SIG-M5 treated with dmso at 0.1 percent for 504 hours (cell line): ENCODE results near the gene RB1.
"Not testable (repeated sequence)": the region's sequence is repeated elsewhere in the genome, so short reads cannot be mapped to it uniquely, and the experiment has no call there.

Experiments
- DNase-seq: peaks from one replicate; lab custom pipeline; 2025; ENCODE audit not compliant: unreplicated experiment; lab: John Stamatoyannopoulos, UW

Gene RB1

DNA sequence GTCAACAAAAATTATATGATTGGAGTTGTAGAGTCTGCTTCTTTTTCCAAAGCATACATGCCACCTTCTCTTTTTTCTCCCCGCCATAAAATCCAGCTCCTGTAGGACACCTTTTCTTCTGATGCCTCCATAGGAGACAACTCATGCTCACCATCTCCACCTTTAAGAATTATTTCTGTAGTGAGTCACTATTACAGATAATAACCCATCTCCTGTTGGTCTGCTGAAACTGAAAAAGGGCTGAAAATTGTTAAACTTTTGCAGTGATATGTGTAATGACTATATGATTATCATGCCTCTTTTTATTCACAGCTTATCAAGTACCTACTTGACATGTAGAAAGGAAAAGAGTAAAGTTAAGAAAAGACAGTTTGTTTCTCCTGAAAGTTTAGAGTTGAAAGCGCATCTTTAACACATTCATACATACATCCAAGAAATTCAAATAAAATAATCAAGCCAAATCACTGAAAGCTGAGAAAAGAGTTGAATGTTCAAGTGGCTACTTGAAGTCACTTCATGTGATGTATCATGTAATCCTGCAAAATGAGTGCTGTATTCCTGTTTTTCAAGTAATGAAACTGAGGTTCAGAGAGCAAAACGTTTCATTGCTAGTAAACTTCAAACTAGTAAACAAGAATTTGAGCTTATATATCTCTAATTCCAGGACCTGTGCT is 144.9 kb downstream of the RB1 start:
- no peak for DNase-seq

DNA sequence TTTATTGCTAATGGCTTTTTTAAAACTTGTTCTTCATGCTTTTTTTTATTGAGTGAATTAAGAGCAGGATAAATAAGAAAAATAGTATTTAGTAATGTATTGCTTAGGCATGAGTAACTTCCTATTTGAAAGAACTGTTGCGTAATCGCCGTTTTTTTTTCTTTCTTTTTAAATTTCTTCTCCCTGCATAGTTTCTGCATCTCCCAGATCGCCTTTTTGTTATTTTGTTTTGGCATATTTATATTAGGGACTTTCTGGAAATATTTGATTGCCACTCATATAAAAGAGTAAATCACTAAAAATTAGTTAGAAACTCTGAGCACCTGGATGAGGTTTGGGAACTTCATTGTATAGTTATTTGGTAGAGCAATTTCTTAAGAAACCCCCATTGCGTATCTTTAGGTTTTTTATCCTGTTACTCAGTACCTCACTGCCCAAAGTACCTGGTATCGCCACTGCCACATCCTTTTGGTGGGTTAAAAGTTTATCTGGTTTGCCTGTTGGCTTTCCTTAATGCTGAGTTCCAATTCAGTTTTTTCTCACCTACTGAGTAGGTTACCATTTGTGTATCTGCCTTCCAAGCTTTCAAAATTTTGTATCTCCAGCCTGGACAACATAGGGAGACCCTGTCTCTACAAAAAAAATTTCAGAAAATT is 145.5 kb downstream of the RB1 start:
- peak; percentile 65 for DNase-seq

DNA sequence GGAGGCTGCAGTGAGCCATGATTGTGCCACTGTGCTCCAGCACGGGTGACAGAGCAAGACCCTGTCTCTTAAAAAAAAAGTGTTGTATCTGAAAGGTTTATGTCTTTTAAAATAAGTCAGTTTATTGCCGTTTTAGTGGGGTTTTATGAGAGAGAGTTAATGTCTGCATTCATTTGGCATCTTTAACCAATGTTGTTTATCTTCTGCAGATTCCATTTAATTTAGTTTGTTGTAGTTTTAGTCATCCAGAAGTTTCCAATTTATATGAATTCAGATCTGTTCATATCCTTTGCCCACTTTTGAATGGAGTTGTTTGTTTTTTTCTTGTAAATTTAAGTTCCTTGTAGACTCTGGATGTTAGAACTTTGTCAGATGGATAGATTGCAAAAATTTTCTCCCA is 146.1 kb downstream of the RB1 start:
- DNase-seq = no peak

DNA sequence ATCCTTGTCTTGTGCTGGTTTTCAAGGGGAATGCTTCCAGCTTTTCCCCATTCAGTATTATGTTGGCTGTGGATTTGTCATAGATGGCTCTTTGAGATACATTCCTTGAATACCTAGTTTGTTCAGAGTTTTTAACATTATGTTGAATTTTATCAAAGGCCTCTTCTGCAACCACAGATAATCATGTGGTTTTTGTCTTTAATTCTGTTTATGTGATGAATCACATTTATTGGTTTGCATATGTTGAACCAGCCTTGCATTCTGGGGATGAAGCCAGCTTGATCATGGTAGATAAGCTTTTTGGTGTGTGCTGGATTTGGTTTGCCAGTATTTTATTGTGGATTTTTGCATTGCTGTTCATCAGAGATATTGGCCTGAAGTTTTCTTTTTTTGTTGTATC is 147.6 kb downstream of the RB1 start:
- DNase-seq = not testable (repeated sequence)

DNA sequence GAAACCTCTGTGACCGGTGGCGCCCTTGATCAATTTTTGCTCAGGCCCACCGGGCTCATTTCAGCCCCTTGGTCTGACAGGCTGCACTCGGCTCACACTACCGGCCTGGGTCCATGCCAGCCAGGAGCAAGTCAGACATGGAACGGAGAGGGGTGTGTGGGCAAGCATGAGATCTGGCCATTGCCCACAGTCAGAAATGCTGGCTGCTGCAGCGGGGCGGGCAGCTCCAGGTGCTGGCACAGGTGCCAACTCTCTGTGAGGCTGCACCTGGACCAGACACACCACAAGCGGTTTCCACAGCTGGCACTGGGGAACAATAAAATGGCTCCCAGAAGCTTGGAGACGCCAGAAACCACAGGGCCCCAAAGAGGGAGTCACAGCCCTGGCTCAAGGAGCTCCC is 153.0 kb downstream of the RB1 start:
- DNase-seq = no peak

DNA sequence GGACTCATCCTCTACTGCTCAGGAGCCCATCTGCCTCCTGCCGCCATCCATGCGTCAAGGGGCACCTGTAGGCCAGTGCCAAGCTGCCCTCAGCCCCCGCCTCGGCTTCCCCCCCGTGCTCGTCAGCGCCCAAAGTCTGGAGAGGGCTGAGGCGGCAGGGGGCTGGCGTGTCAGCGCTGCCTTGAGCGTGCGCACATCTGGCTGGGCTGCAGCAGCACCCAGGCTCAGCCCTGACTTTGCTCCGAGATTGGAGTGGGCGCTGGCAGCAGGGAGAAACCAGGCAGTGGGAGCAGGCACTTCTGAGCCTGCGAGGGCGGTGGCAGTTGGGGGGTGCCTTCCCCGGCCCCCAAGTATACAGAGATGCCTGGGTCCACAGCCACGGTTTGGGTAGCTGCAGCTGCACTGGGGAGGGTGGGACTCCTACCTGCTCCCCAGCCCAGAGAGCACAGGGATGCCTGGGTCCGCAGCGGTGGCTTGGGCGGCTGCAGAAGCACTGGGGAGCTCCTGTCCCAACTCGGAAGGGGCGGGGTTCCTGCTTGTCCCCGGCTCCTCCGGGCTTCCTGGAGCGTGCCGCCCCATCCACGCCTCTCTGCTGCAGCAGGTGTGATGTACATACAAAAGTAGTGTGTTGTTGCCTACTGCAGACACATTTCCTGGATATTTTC is 154.2 kb downstream of the RB1 start:
- no peak for DNase-seq

DNA sequence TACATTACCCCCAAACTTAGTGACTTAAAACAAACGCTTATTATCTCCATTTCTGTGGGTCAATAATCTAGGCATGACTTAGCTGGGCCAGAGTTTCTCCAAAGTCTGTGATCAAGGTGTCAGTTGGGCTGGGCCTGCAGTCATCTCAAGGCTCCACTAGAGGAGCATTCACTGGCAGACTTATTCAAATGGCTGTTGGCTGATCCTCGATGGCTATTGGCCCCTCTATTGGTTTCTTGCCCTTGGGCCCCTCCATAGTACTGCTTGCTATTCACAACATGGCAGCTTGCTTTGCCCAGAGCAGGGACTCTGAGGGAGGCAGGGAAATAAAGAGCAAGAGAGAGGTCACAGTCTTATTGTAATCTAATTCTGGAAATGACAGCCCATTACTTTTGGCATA is 171.7 kb downstream of the RB1 start:
- DNase-seq = no peak

DNA sequence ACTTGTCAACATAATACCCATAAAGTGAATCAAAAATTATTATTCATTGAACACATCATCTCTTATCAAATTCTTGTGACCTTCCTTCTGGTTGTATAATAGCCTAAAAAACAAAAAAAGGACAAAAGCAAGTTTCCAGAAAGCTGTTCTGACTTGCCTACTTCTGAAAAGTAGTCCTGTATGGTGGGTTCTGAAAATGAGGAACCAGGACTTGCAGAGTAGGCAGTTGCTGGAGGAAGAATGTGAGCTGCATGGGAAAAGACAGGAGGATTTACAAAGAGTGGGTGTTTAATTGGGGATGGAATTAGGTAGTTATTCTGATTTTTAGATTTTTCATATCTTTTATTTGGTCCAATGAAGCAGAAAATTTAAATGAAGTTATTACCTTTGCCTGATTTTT is 172.7 kb downstream of the RB1 start:
- peak; percentile 27 for DNase-seq

DNA sequence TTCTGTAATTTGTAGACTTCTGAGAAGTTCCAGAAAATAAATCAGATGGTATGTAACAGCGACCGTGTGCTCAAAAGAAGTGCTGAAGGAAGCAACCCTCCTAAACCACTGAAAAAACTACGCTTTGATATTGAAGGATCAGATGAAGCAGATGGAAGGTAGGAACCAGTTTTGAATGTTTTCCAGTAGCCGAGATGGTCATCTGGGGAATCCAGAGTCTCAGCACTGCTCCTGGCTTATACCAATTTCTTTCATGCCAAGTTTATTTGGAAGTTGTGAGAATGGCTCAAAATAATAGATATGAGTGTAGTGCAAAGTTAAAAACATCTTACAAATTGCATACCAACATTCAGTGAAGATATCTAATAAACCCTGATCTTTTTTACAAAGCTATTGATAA is 173.1 kb downstream of the RB1 start:
- no peak for DNase-seq

DNA sequence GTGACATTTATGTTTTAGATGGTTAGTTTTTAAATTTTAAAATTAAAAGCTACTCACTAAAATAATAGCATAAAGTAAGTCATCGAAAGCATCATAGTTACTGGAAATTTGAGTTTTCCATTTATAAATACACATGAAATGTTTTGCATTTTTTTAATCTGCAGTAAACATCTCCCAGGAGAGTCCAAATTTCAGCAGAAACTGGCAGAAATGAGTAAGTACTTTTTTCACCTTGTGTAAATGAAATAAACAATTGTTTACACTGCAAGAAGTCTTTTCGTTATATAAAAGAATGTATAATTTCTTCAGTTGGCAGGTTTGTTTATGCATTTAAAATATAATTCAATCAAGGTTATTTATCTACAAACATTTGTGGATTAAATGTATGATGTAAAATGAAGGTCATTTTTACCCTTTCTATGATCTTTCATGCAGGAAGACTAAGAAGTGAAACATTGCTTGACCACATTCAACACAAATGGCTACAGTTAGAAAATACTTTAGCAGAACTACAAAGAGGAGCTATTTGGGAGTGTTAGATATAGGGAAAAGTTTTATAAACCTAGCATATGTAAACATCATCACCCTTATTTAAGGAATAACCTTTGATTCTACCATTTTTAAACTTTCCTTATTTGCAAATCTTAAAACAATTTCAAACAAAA is 173.8 kb downstream of the RB1 start:
- DNase-seq = no peak

DNA sequence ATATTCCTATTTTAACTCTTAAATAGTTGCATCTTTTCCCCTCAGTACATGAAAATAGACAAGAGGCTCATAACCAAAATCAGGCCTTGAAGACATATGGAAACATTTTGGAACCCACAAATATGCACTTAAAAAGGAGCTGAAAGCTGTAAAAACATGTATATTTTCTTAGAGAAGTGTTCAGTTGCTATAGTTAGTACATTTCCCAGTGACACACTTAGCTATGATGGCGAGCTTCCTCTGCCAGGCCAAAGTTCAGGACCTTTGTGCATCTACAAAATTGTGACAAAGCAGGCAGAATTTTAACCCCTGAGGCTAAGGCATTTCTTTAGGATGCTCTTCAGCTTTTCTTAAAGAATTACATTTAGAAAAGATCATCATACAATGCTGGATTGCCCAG is 174.8 kb downstream of the RB1 start:
- DNase-seq = no peak

DNA sequence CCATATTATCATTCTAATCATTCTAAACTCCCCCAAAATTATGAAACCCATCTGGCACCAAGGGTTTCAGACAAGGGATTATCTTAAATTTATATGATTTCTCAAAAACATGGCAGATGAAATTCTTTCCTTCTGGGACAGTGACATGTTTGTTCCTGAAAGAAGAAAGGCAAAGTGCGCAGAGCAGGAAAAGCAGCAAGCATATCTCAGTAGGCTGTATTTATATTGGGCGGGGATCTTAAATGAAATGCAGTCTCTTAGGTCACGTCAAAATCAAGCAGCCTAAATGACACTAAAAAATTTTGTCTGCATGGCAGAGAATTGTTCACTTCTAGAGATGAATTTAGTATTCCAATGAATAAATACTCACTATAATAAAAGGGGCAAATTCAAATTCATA is 180.0 kb downstream of the RB1 start:
- no peak for DNase-seq

DNA sequence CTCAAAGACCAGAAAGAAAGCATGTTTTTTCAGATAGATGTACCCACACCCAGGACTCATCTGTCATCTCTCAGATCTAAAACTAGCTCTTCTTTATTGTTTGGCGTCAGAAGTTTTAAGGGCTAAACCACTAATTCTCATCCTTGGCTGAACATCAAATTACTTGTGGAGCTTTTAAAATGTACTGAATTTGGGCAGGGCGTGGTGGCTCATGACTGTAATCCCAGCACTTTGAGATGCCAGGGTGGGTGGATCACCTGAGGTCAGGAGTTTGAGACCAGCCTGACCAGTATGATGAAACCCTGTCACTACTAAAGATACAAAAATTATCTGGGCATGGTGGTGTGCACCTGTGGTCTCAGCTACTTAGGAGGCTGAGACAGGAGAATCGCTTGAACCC is 181.9 kb downstream of the RB1 start:
- DNase-seq = no peak

DNA sequence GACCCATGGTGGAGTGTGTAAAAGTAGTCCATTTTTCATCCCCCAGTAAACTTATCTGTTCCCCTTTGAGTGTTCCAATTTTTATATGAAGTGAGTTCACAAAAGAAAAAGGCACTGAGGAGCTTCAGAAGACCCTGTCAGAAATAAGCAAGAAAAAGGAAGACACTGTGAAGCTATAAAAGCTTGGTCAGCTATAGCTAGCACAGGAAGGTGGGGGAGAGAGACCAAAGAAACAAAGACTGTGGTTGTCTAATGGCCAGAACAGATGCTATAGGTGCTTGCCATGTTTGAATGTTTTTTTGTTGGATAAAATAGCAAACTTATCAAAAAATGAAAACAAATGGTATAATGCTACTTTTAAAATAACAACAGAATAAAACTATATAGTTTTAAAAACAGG is 182.8 kb downstream of the RB1 start:
- DNase-seq = no peak

DNA sequence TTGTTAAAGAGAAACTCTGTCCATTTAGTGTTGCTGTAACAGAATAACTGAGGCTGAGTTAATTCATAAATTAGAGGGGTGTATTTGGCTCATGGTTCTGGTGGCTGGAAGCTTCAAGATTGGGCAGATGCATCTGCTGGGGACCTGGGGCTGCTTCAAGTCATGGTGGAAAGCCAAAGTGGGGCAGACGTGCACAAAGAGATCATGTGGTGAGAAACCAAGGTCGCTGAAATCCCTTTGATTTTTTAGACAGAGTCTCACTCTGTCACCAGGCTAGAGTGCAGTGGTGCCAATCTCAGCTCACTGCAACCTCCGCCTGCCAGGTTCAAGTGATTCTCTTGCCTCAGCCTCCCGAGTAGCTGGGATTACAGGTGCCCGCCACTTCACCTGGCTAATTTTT is 183.3 kb downstream of the RB1 start:
- DNase-seq = no peak

DNA sequence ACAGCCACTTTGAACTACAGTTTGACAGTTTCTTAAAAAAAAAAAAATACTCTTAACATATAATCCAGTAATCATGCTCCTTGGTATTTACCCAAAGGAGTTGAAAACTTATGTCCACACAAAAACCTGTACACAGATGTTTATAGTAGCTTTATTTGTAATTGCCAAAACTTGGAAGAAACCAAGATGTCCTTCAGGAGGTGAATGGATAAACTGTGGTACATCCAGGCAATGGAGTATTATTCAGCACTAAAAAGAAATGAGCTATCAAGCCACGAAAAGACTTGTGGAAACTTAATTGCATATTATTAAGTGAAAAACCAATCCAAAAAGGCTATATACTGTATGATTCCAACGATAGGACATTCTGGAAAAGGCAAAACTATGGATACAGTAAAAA is 184.4 kb downstream of the RB1 start:
- no peak for DNase-seq

DNA sequence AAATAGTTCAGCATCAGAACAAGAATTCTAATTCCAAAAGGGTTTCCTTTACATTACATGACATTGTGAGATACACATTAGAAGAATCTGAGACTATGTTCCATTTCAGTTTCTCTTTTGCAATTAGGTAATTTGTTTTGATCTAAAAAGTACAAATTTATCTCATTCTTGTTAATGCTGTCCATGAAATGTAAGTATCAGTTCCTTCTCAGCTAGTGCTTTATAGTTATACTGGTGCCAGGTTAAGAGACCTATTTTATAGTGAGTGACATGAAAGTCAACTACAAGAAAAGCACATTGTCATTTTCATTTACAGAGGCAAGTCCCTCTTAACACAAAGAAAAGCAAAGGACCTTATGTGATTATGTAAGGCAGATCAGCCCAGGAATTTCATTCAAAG is 185.4 kb downstream of the RB1 start:
- no peak for DNase-seq

DNA sequence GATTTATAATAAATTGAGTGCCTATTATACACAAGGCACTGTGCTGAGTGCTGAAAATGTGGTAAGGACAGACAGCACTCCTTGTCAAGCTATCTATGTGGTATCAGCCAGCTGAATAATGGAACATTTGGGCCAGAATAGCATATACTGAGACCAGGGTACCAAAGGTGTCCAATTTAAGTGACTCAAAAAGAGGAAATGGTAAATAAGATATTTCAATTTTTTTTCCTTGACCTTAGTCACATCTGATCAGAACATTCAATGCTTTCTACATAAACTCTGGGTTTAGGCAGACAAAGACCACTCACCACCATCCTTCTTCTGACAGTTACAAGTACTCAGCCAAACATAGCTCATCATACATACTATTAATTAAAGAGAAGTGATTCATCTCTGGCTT is 186.1 kb downstream of the RB1 start:
- no peak for DNase-seq

DNA sequence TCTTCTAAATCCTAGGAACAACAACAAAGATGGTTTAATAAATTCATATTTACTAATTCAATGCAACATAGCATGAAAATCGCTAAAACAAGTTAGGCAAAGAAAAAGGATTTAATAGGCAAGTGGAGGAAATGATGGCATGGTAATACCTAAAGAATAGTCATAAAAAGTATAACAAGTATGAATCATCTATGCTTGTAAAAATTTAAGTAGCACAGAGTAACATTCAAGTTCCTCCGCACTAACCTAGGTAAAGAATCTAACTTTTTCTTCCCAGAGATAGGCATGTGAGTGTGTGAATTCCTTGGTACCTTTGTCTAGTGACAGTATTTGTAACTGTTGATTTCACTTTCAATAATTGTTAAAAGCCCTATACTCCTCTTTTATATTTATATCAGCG is 186.7 kb downstream of the RB1 start:
- DNase-seq = no peak

DNA sequence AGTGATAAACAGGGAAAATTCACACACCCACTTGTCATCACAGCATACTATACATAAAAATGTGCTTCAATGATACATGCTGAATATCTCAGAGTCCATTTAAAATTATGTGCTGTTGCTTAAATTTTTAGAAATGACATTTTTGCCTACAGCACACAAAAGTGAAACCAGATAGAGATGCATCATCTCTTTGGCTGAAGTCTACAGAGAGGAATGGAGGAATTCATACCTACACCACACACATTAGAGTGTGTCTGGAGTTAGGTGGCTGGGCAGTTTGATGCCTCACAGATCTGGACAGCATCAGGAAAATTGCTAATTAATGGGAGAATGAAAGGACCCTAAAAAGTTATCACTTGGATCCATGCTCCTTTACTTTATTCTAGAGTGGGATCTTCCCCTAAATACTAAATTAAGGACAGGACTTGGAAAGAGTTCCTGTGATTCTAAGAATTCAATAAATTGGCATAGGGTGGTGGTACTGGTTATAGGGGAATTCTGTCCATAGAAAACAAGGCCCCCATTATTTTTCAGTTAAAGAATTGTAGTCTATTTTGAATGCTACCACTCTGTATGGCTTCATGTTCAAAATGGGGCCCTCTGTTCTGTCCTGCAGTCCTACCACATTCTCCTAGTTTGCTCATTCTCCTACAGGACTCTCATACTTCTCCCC is 188.0 kb downstream of the RB1 start:
- no peak for DNase-seq

DNA sequence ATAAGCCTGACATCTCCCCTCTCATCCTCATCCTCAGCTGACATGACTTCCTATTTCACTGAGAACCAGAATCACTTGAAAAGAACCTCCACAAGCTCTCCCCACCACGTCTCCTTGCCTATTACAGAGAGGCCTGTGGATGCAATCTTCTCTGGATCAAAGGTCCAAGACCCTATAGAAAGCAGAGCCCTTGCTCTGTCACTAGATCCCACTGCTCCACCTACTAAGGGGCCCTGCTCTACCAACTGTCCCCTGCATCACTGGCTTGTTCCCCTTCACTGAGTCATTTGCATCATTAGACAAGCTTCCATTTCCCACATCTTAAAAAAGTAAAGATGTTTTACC is 188.5 kb downstream of the RB1 start:
- peak; percentile 90 for DNase-seq
